DMS114 treated with DMSO at 0.1 percent for 48 hours (cell line): ENCODE data around the gene FMN2.
"Not testable (repeated sequence)": the region's sequence is repeated elsewhere in the genome, so short reads cannot be mapped to it uniquely, and the experiment has no call there.

Experiments
- DNase-seq: peaks from one replicate; lab custom pipeline; 2025; ENCODE audit not compliant: unreplicated experiment; lab: John Stamatoyannopoulos, UW

FMN2 gene

DNA sequence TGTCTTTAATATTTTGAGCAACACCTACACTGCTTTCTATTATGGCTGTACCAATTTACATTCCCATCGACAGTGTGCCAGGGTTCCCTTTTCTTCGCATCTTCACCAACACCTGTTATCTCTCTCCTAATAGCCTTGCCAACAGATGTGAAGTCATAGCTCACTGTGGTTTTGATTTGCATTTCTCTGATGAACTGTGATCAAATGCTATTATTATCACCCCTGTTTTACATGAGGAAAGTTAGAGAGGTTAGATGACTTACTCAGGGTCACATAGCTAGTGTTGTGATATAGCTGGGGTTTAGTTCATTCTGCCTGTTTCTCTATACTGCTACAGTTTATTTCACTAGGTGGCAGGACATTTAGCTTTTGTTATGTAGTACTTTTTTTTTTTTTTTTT, 204.1 kb downstream of the FMN2 start:
- DNase-seq = no peak

DNA sequence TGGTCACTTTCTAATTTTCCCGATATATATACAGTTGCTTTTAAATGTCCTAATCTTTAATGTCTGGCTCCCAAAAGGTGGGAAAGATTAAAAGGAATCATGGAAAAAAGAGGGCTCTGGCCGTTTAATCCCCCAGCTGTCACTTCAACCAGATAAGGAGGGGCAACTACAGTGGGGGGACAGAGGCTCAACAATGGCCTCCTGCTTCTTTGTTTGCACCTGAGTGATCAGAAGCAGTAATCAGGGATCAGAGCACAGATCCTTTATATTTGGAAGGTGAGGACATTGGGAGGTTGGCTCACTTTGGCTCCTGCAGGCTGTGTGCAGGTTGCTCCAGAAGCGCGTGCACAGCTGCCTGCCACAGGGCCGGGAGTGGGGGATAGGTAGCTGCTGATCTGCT, 212.8 kb downstream of the FMN2 start:
- DNase-seq = no peak

DNA sequence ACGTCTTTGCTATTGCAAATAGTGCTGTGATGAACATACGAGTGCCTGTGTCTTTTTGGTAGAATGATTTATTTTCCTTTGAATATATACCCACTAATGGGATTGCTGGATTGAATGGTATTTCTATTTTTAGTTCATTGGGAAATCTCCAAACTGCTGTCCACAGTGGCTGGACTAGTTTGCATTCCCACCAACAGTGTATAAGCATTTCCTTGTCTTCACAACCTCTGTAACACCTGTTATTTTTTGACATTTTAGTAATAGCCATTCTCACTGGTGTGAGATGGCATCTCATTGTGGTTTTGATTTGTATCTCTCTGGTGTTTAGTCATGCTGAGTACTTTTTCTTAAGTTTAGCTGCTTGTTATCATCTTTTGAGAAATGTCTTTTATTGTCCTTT, 215.0 kb downstream of the FMN2 start:
- DNase-seq = no peak

DNA sequence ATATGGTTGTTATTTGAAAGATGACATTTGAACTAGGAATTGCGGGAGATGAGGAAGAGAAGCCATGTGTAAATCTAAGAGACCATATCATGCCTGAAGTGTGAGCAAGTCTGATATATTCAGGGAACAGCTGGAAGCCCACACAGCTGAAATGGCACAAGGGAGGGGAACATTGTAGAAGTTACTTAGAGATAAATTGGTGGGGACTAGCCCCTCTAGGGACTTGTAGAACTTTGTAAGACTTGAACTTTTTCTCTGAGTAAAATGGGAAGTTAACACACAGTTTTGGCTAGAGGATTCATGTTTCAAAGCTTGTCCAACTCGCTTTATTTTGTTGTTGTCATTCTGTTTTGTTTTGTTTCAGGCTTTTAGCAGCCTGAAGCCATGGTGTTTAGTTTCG, 216.4 kb downstream of the FMN2 start:
- DNase-seq = no peak

DNA sequence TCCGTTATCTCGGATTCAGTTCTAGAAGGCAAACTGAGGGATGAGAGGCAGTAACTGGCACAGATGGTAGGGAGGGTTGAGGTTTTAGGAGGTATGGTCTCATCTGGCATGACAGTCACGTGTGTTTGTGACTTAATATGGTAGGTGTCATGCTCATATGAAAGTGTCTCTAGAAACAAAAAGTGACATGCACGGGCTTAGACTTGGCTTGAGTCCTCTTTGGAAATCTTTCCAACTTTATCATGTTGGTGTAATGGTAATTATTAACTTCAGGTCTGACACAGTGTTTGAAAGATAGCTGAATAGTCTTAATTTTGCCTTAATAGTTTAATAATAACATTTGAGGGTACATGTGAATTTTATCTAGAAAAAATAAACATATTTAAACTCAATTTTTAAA, 218.1 kb downstream of the FMN2 start:
- DNase-seq = no peak

DNA sequence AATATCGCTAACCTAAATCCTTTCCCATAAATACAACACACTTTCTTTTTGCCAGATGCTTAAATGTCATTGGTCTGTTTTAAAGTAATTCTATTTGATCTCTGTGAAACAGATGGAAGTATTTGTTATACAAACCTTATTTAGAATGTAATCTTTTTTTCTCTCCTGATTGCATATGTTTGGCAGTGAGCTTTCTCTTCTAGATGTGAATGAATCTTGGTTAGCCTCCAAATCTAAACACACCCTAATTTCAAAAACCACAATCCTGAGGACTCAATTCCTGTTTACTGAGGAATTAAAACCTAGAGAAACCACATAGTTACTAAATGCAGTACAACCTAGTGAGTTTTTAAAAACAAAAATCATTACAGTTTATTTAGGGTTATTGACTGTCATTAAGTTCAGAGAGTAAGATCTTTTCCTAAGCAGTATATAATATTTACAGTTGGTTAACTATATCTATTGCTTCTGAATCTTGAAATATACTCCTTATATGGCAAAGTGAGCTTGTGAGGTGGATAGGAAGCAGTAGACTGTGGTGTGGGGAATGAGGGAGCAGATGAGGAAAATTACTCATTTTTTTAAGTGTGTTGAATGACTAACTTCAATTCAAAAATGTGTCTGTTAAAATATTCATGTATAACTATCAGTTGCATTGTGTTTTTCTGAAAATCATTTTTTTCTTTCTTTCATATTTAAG, 218.7 kb downstream of the FMN2 start:
- DNase-seq = no peak

DNA sequence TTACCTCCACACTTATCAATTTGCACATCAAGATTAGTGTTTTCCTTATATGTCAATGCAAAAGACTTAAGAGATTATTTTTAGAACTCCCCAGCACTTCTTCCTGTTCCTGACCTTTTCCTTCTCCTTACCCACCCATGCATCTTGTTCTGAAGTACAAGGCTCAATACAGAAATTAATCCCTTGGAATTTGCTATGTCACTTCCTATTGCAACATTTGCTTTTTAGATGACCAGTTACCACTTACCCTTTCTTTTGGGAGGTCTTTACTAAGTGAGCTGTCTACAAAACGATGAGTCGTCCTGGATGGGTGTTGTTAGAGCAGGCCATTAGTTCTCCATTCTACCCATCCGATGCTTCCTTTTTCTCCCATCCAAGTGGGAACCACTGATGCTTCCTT, 221.2 kb downstream of the FMN2 start:
- DNase-seq = no peak

DNA sequence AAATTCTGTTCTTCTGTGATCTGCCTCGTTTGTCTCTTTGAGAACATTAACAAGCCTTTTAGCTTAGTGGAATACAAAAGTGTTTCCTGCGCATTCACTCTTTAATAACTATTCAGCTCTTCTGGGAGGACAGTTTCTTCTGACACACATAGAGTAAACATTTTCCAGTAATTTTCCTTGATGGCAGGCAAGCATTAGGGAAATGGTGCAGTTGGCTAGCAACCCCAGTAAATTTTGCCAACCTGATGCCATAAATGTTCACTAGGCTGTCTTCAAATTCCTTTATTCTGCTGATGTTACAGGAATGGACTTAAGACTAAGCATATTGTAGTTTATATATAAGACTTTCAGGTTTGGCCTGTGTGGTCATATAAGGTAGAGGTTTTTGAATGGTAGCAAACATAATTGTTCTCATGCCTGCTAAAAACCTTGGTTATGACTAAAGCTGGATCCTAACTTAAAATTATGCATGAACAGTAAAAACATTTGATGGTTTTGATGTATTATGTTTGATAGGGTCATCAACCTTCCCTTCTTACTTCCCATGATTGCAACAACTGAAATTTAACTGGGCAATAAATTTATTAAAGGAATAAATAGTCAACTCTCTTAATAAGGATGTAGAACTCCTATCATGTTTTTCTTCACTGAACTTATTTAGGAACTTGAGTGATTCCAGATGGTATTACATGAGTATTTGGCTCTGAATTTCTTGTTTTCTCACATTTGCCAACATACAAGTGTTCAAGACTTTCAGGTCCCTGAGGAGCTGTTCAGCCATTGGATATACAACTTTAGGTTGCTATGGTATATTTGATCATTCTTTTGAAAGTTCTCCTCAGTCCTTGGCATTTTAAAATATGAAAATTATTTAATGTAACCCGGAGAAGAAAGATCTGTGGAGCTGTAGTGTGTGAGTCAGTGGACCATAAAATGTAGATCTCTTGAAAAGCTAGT, 223.4 kb downstream of the FMN2 start:
- no peak for DNase-seq

DNA sequence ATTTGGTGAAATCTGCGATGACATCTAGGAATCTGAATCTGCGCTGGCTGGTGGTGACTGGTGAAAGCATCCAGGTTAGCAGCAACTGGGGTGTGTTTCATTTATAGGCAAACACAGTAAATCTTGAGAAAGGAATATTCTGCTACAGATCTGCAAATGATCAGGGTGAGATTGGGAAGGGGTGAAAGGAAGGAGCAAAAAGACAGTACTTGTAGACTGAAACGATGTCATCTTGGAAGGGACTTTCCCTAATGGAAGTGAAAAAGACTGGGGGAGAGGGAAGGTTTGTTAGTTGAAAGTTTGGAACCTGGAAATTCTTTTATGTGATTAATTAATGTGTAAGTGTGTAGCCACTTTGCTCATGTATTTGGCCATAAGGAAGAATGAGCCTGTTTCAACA, 228.3 kb downstream of the FMN2 start:
- no peak for DNase-seq

DNA sequence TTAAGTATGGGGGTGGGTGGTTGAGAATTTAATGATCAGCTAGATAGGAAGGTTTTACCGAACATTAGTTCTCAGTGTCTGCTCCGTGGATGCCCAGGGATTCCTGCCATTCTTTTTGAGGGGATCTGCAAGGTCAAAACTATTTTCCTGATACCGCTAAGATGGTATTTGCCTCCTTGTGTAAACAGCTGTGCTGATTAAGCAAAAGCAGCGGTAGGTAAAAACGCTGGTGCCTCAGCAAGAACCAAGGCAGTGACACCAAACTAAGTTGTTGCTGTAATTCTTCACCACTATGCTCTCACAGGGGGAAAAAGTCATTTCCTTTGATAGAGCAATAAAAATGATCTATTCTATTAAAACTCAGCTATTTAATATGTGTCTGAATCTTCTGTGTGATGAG, 229.0 kb downstream of the FMN2 start:
- no peak for DNase-seq

DNA sequence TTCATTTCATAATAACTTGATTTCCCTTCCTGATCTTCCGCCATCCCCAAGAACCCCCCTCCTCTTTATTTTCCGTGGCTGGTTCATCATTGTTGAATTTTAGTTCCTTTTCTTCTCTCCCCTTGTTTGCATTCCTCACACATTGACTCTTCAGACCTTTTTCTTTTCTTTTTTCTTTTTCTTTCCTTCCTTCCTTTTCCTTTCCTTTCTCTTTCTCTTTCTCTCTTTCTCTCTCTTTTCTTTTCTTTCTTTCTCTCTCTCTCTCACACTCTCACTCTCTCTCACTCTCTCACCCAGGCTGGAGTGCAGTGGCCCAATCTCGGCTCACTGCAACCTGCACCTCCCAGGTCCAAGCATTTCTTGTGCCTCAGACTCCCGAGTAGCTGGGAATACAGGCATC, 231.3 kb downstream of the FMN2 start:
- DNase-seq = no peak

DNA sequence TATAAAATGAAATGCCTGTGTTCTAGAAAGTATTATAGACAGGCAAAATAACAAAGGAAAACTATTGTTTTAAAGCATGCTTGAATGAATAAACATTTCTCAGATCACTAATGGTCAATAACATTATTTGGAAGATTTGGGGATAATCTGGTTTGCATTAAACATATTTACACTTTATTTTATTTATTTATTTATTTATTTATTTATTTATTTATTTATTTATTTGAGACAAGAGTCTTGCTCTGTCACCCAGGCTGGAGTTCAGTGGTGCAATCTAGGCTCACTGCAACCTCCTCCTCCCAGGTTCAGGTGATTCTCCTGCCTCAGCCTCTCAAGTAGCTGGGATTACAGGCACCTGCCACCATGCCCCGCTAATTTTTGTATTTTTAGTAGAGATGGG, 236.7 kb downstream of the FMN2 start:
- not testable (repeated sequence) for DNase-seq

DNA sequence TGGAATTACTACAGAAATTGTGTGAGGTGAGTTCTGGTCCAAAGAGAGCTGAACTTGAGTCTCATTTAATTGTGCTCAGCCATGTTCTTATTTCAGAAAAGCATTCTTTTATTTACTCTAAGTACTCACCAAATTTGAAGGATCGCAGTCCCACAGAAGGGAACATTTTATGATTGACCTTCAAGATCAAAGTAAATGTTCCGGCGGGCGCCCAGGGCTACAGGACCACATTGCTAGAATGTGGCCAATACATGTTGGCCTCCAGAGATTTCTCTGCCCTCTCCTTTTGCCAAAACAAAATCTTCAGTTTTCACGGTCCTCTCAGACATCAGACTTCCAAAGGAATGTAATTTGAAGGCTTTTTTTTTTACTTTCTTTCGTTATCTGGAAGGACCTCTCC, 237.8 kb downstream of the FMN2 start:
- DNase-seq = no peak

DNA sequence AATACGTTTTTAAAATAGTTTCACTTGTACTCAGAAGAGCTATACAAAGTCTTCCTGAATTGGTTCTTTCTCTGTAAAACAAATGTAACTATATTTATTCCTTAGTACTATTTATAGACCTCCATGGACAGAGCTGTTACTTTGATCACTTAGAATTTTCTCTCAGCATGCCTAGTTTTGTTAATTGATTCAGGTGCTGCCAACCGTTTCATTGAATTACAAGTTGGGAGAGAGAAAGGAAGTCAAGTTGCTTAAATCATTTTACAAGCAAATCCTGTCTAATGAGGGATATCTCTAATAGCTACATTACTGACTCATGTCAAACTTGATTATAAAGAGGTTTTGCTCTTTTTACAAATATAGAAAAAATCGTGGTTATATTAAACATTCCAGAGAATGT, 241.0 kb downstream of the FMN2 start:
- no peak for DNase-seq

DNA sequence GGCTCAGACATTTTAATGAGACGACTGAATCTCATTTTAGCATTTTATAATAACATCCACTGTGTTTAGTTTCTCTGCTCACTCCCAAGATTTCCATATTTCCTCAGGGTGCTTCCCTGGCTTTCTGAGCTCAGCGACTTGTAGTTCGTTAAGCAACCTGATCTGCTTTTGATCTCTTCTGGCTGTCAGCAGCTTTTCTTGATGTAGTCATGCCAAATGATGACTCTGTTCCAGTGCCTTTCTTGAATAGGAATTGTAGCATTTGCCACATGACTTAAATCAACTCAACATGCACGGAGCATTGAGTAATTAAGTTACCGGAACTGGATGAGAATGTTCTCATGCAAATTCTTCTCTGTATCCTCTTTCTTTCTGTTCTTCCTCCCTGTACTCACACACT, 246.1 kb downstream of the FMN2 start:
- no peak for DNase-seq

DNA sequence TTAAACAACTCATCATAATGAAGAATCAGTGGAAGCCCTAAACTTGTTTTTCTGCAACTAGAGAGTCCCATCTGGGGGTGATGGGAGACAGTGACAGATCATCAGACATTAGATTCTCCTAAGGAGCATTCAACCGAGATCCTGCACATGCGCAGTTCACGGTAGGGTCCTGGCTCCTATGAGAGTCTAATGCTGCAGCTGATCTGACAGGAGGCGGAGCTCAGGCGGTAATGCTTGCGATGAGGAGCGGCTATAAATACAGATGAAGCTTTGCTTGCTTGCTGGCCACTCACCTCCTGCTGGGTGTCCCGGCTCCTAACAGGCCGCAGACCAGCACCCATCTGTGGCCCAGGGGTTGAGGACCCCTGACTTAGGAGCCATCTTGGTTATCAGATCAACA, 247.2 kb downstream of the FMN2 start:
- no peak for DNase-seq

DNA sequence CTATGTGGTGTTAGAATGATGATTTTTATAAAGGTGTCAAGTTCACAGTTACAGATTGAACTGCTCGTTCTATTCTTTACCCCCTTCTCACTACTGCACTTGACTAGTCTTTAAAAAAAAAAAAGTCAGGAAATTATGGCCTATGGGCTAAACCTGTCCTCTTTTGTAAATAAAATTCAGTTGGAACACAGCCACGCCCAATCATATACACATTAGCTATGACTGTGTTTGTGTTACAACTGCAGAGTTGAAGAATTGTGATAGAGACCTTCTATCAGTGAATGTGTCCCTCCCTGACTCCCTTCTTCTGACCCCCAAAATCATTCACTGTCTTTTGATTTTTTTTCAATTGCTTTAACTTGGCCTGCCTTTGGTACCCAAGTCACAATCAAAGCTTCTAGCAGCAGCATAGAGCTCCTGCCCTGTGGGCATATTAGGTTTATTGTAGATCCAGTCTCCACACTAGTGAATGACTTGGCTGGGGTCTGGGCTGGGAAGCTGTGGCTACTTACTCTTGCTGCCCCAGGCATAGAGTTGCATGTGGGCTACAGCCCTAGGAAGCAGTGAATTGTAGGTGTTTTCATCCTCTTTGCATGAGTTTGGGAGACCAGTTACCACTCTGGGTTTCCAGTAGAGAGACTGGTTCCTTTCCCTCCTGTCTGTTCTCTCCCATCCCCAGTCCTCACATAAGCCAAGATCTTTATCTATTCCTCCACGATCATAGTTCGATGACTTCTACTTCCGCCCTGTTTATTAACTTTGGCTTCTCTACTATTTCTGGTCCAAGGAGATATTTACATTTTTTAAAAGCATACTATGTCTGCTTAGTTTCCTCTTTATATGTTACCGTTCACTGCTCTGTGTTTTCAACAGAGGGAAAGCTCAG, 249.9 kb downstream of the FMN2 start:
- DNase-seq = no peak

DNA sequence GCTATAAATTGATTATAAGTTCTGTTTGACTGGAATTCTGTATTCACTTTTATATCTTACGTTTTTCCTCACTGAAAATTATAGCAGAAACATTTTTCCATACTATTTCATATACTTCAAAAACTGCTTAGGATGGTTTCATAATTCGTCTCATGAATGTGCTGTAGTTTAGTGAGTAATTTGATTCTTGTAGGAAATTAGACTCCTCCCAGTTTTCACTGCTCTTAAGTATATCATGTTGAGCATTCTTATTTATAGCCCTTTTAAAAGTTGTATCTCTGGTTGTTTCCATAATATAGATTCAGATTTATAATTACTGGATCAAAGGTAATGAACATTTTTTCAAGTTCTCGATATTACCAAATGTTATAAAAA, 250.6 kb downstream of the FMN2 start:
- no peak for DNase-seq

DNA sequence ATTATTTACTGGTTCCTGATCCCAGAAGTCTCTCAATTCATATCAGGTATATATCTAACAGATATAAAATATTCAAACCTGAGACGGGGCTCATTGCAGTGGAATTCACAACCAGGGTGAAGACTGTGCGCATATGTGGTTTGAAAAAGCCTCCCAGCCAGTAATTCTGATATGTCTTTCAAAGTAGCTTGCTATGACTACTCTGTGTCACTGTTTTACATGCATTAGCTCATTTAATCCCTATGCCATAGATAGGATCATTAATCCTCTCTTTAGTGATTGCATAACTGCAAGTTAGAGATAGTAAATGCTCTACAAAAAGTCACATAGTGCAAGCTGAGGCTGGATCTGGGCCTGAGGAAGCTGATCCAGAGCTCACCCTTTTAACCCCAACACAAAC, 251.4 kb downstream of the FMN2 start:
- no peak for DNase-seq

DNA sequence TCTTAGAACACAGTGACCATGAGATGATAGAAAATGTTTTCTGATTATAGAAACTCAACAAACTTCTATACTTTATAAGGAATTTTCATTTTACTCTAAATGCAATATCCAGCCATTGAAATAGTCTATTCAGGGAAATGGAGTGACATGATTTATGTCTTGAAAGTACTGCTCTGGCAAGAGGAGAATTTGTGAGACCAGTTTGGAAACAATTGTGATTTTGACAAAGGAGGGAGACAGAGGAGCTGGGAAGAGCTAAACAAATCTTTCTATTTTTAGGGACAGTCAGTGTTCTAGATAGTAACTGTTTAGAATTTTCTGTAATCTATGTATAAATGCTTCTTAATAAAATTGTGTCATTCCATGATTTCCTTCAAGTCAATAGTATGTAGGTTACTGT, 252.3 kb downstream of the FMN2 start:
- DNase-seq = no peak

DNA sequence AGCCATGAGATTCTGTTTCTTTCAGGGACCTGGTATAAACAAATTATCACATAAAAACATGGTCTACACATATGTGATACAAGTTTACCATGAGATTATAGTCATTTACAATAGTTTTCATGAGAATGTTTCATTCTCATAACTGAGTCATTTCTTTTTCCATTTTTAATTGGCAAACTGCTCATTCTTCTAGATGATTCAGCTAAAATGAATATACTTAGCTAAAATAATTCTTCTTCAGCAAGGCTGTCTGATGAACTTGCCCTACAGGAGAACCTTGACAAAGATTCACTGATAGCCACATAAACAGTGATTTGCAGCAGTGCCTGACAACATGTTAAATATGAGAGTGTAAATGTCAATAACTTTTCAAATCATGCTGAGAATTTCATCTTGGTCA, 253.2 kb downstream of the FMN2 start:
- no peak for DNase-seq

DNA sequence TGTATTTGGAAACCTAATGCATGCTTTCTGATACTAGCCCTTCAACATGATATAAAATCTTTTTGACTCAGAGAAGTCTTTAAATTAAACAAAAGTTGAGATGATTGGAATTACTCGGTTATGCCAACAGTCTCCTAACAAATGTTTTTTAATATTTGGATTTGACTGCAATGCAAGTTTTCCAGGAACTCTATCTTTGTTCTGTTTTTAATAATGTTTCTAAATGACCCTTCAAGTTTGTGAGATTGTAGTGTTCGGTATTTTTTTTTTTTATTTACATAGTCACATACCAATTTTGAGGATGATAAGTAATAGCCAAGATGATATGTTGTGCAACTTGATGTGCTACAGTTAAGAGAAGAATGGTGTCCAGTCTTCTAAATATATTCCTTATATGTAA, 258.0 kb downstream of the FMN2 start:
- DNase-seq = no peak
